GM18498 (cell line): ENCODE data around the gene EWSR1.
"Not testable (repeated sequence)": the region's sequence is repeated elsewhere in the genome, so short reads cannot be mapped to it uniquely, and the experiment has no call there.

Source experiments
- ATAC-seq: cut with Tn5 transposase; IDR thresholded peaks from one replicate; pipeline ENCODE4 v1.9.1; 2021; ENCODE audit warnings: mild to moderate bottlenecking, moderate library complexity; ENCODE audit not compliant: unreplicated experiment

Gene EWSR1

GRCh38 chr22:29245626-29246385, 22.3 kb upstream of the EWSR1 start:
- no peak for ATAC-seq

DNA sequence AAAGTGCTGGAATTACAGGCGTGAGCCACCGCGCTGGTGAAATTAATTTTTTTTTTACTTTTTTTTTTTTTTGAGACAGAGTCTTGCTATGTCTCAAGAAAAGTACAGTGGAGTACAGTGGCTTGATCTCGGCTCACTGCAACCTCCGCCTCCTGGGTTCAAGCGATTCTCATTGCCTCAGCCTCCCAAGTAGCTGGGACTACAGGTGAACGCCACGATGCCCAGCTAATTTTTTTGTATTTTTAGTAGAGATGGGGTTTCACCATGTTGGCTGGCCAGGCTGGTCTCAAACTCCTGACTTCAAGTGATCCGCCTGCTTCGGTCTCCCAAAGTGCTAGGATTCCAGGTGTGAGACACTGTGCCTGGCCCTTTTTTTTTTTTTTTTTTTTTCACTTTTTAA, 20.2 kb upstream of the EWSR1 start:
- ATAC-seq, result not testable (repeated sequence)

GRCh38 chr22:29251265-29251664, 16.8 kb upstream of the EWSR1 start:
- no peak for ATAC-seq

- ATAC-seq, result no peak
These were observed 15.8 kb upstream of the EWSR1 start for GRCh38 chr22:29251981-29252911.

DNA sequence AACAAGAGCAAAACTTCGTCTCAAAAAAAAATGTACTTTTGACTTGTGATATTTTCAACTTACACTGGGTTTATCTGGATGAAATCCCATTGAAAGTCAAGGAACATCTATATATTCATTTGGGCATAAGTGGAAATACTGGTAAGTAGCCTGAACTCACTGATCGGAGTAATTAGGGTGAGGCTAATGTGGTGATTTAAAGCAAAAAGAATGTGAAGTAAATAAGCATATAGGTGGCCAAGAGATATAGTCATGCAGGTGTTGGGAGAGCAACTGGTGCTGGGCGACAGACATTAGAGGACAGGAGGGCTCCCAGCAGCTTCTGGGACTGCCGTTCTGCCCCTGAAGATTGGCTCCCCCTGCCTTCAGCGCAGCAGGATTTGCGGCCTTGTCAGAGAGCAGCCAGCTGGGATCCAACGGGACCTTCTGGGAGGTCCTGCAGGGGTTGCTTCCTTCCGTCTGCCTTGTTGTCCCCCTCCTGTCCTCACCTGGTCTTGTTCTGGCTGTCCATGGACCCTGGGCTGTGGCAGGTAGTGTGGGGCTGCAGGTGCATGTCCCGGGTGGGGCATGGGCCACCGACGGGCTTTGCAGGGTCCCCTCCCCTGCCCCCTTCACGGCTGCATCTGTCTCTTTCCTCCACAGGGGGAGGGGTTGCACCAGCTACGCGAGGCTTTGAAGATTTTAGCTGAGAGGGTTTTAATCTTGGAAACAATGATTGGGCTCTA, 14.3 kb upstream of the EWSR1 start:
- no peak for ATAC-seq

DNA sequence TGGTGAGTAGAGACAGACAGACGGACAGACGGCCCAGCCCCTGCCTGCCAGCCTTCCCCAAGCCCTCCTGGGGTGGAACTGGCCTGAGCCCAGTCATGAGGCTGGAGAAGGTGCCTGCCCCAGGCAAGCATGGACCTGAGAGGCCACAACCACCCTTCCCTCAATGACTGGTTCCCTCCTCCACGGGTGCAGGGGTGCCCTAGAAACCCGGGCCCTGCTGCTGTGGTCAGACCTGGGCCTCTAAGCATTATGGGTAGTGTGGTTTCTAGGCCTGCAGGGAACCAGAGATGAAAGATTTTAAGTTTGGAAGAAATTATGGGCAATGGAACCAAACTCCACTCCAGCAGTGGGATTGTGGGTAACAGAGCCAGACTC, 13.8 kb upstream of the EWSR1 start:
- no peak for ATAC-seq

DNA sequence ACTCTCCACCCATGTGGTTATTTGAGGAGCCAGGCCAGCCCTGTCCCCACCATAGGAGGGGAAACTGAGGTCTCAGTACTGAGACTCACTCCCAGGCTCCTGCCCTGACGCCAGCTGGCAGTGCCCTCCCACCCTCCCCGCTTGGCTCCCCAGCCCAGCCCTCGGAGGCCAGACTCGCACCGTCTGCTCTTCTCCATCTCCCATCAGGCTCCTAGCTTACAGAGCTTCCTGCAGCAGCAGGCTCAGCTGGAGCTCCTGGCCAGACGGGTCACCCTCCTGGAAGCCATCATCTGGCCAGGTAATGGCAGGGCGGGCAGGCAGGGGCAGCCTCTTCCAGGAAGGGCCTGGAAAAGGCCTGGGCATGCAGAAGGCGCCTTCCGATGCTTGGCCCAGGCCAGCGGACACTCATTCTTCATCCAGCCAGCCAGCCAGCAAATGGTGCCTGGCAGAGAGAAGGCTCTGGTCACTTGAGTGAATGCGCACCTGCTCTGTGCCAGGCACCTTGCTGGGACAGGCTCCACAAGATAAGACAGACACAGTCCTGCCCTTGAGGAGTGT, 12.9 kb upstream of the EWSR1 start:
- no peak for ATAC-seq

GRCh38 chr22:29256606-29257325, 11.3 kb upstream of the EWSR1 start:
- ATAC-seq, result no peak

DNA sequence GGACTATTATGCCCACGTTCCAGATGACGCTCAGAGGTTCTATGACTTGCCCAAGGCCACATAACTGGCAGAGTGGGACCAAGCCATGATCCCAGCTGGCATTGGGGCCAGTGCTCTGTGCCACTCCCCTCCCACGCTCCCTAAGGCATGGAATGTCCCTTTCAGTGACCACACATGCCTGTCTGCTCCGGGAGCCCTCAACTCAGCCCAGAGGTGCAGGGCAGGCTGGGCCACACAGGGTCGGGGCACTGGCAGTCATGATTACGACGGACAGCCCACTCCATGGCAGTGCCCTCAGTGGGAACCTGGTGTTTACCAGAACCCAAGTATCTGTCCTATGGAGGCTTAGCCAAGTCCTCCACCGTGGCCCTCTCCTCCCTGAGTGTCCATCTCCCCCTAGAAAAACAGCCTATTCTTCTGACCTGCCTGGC, 10.3 kb upstream of the EWSR1 start:
- ATAC-seq, result no peak

- no peak for ATAC-seq
These were observed 9.4 kb upstream of the EWSR1 start for GRCh38 chr22:29258407-29259252.

DNA sequence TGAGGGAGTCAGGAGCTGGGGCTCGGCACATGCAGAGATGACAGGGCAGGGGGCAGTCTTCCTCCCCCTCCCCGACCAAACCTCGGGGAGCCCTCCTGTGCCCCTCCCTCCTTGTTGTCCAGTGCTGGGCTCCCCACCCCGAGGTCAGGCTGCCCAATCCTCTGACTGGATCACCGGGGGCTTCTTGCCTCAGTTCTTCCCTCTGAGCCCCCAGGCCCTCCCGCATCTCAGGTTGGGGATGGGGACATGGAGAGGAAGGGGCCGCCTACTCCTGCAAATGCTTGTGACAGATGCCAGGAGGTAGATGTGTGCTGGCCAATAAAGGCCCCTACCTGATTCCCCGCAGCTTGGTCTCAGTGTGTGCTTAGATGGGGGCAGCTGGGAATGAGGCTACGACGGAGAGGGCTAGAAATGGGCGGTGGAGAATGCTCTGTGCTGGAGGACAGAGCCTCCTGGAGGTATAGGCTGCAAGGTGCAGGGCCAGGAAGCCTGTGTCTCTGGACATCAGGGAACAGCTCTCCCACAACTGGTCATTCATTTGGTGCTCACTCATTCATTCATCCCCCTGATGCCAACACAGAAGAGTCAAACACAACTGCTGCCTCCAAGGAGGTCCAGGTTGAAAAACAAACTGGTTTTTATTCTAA, 8.7 kb upstream of the EWSR1 start:
- ATAC-seq, result no peak

- ATAC-seq, result no peak
These were observed 8.0 kb upstream of the EWSR1 start for GRCh38 chr22:29260031-29260560.

DNA sequence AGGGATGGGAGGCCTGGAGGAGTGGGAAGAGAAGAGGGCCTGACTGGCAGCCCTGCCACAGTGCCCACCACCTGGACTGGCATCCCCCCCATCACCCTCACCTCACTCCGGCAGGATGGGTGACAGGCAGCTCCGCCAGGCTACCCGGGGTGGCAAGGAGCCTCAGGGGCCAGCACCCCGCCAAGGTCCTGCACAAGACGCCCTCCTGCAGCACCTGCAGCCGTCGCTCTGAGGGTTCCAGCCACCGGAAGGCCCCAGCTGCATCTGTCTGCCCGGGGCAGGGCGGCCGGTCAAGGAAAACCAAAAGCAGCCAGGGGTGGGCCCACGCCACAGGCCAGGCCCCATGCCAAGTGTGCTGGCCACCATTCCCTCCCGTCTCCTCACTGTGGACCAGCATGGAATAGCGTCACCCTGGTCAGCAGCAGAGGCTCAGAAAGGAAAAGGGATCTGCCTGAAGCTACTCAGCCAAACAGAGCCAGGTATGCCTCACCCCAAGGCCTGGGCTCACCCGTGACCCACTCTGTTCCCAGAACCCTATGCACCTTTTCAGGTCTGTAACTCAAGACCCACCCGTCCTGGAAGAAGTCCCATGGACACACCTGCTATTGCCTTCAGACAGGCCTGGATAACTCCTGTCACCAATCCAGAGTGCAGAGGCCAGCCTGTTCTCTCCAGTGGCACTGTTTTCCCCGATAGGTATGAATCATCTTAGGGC, 7.3 kb upstream of the EWSR1 start:
- ATAC-seq, result no peak

- no peak for ATAC-seq
These were observed 4.2 kb upstream of the EWSR1 start for GRCh38 chr22:29263791-29264276.

DNA sequence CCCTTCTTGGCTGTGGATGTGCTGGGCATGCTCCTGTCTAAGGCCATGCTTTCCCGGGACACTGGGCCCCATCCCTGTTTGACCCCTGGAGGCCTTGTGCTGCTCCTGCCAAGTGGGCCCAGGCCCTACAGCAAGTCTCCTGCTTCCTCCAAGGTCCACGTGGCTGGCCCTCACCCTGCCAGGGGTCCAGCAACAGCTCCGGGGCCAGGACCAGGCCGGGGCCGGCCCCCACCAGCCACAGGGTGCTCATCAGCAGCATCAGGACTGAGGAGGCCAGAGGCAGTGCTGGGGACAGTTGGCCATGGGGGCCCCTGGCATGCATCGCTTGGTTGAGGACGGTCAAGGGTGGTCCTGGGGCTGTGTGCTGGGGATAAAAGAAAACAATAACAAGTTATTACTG, 2.8 kb upstream of the EWSR1 start:
- no peak for ATAC-seq

DNA sequence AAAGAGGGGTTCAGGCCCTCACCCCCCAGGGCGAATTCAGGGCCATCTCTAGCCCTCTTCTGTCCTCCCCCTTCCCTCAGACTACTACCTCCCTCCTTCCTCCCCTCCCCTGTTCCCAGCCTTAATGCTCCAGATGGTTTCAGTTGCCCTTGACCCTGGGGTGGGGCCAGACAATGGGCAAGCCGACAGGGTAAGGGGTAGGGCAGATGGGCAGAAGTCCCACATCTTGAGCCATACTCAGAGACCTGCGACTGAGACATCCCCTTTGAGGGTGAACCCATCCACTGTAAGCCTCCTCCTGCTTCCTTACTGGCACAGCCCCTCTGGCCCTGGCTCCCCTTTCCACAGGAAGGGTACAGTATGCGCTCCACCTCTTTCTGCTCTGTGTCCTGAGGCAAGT, 2.1 kb upstream of the EWSR1 start:
- no peak for ATAC-seq

DNA sequence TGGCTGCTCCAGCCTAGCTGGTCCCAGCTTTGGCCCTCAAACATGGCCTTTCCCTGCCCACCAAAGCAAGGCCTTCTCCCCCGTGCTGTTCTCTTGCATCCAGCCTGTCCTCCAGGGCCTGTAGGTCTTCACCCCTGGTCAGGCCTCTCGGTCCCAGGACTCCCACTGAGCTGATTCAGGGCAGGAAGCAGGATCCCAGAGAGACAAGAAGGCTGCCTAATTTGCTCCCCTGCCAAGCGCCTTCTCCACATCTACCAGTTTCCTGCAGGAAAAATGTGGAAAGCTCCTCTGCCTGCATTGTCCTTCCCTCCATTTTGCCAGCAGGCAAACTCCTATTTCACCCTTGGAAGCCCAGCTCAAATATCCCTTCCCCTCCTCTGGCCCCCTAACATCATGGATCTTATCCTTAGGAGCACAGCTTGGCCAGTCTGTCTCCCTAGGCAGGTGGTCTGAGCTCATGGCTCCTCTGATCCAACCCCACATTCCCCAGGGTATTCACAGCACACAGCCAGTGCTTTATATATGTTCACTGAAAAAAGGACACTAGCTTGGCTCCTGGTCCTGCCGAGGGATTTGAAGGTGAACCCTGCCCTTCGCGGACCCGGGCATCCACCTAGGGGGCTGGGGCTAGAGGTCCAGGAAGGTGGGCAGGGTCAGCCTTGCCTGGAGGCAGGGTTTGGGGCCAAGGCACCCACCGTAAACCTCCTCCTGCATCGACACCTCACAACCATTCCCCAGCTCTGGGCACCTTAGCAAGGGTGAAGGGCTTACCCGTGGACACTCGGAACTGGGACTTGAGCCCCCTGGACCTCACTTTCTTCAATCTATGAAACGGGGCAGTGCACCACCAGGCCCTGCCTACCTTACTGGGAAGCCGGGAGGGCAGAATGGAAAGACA, 1.3 kb upstream of the EWSR1 start:
- ATAC-seq, result no peak
